Astrocyte (in vitro differentiated cells and primary cell): ENCODE results near the gene UTF1. TPM values are rescaled to one million over a fixed set of nuclear protein-coding genes. Genes with fewer than 3 reads are reported as not detected.

ENCODE experiments used
- DNase-seq: peaks from one replicate; pipeline ENCODE4 v3.0.0-alpha.2; 2010; ENCODE audit warnings: low read depth
- FAIRE-seq: peaks from 2 replicates; lab custom pipeline; 2011; peaks lifted over from hg19 to GRCh38; lab: Jason Lieb, UNC
- H2AFZ ChIP-seq: 2 replicates; pipeline ENCODE4 v1.6.0; 2012; ENCODE audit warnings: low read depth, low read length, inconsistent platforms
- H3K27ac ChIP-seq: 2 replicates; pipeline ENCODE4 v1.5.1; 2011; ENCODE audit warnings: low read depth, low read length, inconsistent platforms
- H3K27me3 ChIP-seq: 2 replicates; pipeline ENCODE4 v1.6.0; 2011; ENCODE audit warnings: low read length, inconsistent platforms; ENCODE audit not compliant: insufficient read depth
- H3K36me3 ChIP-seq: 2 replicates; pipeline ENCODE4 v1.5.1; 2011; ENCODE audit warnings: low read length, inconsistent platforms; ENCODE audit not compliant: insufficient read depth
- H3K4me1 ChIP-seq: 2 replicates; pipeline ENCODE4 v1.5.1; 2011; ENCODE audit warnings: low read length, inconsistent platforms; ENCODE audit not compliant: insufficient read depth
- H3K4me2 ChIP-seq: 2 replicates; pipeline ENCODE4 v1.6.0; 2012; ENCODE audit warnings: low read length, inconsistent platforms
- H3K4me3 ChIP-seq: 2 replicates; pipeline ENCODE4 v1.5.1; 2011; ENCODE audit warnings: low read depth, mild to moderate bottlenecking, low read length, inconsistent platforms; ENCODE audit not compliant: insufficient read depth
- H3K79me2 ChIP-seq: 2 replicates; pipeline ENCODE4 v1.6.0; 2012; ENCODE audit warnings: mild to moderate bottlenecking, low read length, inconsistent platforms; ENCODE audit not compliant: insufficient read depth
- H3K9ac ChIP-seq: 2 replicates; pipeline ENCODE4 v1.6.0; 2012; ENCODE audit warnings: mild to moderate bottlenecking, low read length, inconsistent platforms
- H3K9me3 ChIP-seq: 2 replicates; pipeline ENCODE4 v1.5.1; 2012; ENCODE audit warnings: low read depth, mild to moderate bottlenecking, low read length, inconsistent platforms; ENCODE audit not compliant: insufficient read depth
- H4K20me1 ChIP-seq: 2 replicates; pipeline ENCODE4 v1.6.0; 2012; ENCODE audit warnings: low read length, inconsistent platforms; ENCODE audit not compliant: insufficient read depth
- H3K27ac Mint-ChIP-seq: one replicate; pipeline ENCODE4 v1.8.0; 2021; ENCODE audit warnings: mild to moderate bottlenecking, mixed read lengths; ENCODE audit not compliant: unreplicated experiment
- H3K27me3 Mint-ChIP-seq: one replicate; pipeline ENCODE4 v1.8.0; 2021; ENCODE audit warnings: low read depth, mixed read lengths; ENCODE audit not compliant: unreplicated experiment
- H3K36me3 Mint-ChIP-seq: one replicate; pipeline ENCODE4 v1.8.0; 2021; ENCODE audit warnings: low read depth, mixed read lengths; ENCODE audit not compliant: unreplicated experiment
- H3K4me1 Mint-ChIP-seq: one replicate; pipeline ENCODE4 v1.8.0; 2021; ENCODE audit warnings: low read depth, mixed read lengths; ENCODE audit not compliant: unreplicated experiment
- H3K4me3 Mint-ChIP-seq: one replicate; pipeline ENCODE4 v1.8.0; 2021; ENCODE audit warnings: mild to moderate bottlenecking, moderate library complexity, mixed read lengths; ENCODE audit not compliant: unreplicated experiment
- H3K9me3 Mint-ChIP-seq: one replicate; pipeline ENCODE4 v1.8.0; 2021; ENCODE audit warnings: mild to moderate bottlenecking, mixed read lengths; ENCODE audit not compliant: unreplicated experiment
- EZH2 ChIP-seq: IDR thresholded peaks from 2 replicates; pipeline ENCODE4 v1.6.1; 2012; ENCODE audit warnings: mild to moderate bottlenecking, low read length, inconsistent platforms; ENCODE audit not compliant: insufficient read depth
- total RNA-seq: library from RNA; stranded (reverse); gene quantifications from 2 replicates; pipeline ENCODE4 v1.2.1, GENCODE V29; 2021
- TF ChIP-seq, protein P1 (sequence below): IDR thresholded peaks from 2 replicates; pipeline ENCODE4 v1.5.1; 2011; ENCODE audit warnings: low read depth, mild to moderate bottlenecking, inconsistent platforms, low read length, moderate library complexity; ENCODE audit not compliant: insufficient read depth

The UTF1 gene
- total RNA-seq, 1 donor from 2014 or later: 0.18 TPM

DNA sequence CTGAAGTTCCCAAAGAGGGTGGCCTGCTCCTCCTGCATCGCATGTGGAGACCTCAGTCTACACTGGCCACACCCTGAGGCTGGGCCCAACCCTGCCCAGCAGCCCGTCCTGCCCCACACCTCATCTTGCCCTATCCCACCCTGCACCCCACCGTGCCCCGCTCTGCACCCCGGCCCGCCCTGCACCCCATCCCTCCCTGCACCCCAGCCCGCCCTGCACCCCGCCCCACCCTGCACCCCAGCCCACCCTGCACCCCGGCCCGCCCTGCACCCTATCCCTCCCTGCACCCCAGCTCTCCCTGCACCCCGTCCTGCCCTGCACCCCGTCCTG lies 22.2 kb downstream of the UTF1 start:
- no peak overlapping the region for H3K27ac Mint-ChIP-seq
- no peak for DNase-seq
- no peaks in the 10 kb centered on the region for H3K9me3 Mint-ChIP-seq
- H3K36me3 ChIP-seq: no peaks in the 10 kb centered on the region
- H3K27me3 Mint-ChIP-seq: peaks cover 47% of the 10 kb centered on the region
- H4K20me1 ChIP-seq: no peaks in the 10 kb centered on the region
- H3K79me2 ChIP-seq: no peaks in the 10 kb centered on the region
- no peak for FAIRE-seq
- H3K9ac ChIP-seq: no peak overlapping the region
- no peaks in the 10 kb centered on the region for H3K36me3 Mint-ChIP-seq
- H2AFZ ChIP-seq: no peak overlapping the region
- H3K4me3 Mint-ChIP-seq: no peak overlapping the region
- H3K4me1 Mint-ChIP-seq: no peaks in the 10 kb centered on the region
- H3K27ac ChIP-seq: no peak overlapping the region
- H3K4me2 ChIP-seq: no peak overlapping the region
- peaks cover under 1% of the 10 kb centered on the region for H3K4me1 ChIP-seq
- H3K4me3 ChIP-seq: no peak overlapping the region
- no peak for TF ChIP-seq EZH2
- TF ChIP-seq, protein P1, sequence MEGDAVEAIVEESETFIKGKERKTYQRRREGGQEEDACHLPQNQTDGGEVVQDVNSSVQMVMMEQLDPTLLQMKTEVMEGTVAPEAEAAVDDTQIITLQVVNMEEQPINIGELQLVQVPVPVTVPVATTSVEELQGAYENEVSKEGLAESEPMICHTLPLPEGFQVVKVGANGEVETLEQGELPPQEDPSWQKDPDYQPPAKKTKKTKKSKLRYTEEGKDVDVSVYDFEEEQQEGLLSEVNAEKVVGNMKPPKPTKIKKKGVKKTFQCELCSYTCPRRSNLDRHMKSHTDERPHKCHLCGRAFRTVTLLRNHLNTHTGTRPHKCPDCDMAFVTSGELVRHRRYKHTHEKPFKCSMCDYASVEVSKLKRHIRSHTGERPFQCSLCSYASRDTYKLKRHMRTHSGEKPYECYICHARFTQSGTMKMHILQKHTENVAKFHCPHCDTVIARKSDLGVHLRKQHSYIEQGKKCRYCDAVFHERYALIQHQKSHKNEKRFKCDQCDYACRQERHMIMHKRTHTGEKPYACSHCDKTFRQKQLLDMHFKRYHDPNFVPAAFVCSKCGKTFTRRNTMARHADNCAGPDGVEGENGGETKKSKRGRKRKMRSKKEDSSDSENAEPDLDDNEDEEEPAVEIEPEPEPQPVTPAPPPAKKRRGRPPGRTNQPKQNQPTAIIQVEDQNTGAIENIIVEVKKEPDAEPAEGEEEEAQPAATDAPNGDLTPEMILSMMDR: no peak
- H3K9me3 ChIP-seq: no peaks in the 10 kb centered on the region
- peaks cover 5% of the 10 kb centered on the region for H3K27me3 ChIP-seq

DNA sequence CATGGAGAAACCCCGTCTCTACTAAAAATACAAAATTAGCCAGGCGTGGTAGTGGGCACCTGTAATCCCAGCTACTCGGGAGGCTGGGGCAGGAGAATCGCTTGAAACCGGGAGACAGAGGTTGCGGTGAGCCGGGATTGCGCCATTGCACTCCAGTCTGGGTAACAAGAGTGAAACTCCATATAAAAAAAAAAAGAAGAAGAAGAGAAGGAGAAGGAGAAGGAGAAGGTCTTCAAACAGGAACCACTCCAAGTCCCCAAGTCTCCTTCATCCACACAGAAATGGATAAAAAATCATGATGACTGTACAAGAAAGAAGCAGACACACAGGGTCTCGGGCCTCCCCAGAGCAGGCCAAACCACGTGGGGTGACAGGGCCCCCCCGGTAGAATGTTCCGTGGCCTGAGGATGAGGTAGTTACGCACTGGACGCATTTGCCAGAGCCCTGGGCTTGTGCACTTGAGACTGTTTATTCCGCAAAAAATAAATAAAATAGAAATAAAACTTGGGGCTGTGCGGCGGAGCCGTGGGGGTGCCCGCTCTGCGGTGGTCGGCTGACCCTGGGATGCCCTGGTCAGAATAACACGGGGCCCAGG lies 23.4 kb downstream of the UTF1 start:
- H3K4me1 ChIP-seq: peaks cover 12% of the 10 kb centered on the region
- Mint-ChIP-seq H3K27me3 (peaks cover 46% of the 10 kb centered on the region), H3K4me3 (no peak overlapping the region), H3K36me3 (no peaks in the 10 kb centered on the region), H3K27ac (peak overlapping the region; percentile 26), H3K9me3 (no peaks in the 10 kb centered on the region), H3K4me1 (peaks cover 3% of the 10 kb centered on the region)
- FAIRE-seq: no peak
- H4K20me1 ChIP-seq: no peaks in the 10 kb centered on the region
- DNase-seq: no peak
- H3K27ac ChIP-seq: no peak overlapping the region
- H3K36me3 ChIP-seq: no peaks in the 10 kb centered on the region
- no peak overlapping the region for H2AFZ ChIP-seq
- H3K4me2 ChIP-seq: no peak overlapping the region
- no peaks in the 10 kb centered on the region for H3K79me2 ChIP-seq
- H3K9ac ChIP-seq: no peak overlapping the region
- H3K27me3 ChIP-seq: peaks cover 5% of the 10 kb centered on the region
- no peak for TF ChIP-seq EZH2
- TF ChIP-seq, protein P1: no peak
- no peaks in the 10 kb centered on the region for H3K9me3 ChIP-seq
- no peak overlapping the region for H3K4me3 ChIP-seq

DNA sequence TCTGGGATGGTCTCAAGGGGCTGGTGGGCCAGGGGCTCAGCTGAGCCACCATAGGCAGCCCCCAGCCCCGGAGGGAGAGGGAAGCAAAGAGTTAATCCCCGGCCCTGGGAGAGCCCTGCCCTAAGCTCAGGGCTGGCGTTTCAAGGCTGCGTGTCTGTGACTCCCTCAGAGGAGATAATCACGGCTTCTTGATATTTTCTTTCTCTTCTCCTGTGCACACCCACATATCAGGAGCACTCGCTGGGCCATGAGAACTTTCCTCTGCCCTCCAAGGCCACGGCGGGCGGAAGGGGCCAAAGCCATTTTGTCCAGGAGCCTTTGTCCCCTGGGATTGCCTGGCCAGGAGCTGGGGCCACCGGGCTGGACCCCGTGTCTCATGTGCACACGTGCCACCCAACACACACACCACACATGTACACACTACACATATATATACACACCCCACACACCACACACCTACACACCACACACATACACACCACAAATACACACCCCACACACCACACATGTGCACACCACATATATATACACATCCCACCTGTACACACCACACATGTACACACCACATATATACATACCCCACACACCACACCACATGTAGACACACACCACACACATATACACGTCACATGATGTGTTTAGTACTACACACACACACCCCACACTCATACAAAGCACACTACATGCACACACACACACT lies 24.6 kb downstream of the UTF1 start:
- Histone ChIP-seq H3K27ac (no peak overlapping the region), H3K79me2 (no peaks in the 10 kb centered on the region), H3K4me2 (no peak overlapping the region), H3K4me3 (no peak overlapping the region), H4K20me1 (no peaks in the 10 kb centered on the region), H3K4me1 (peaks cover 22% of the 10 kb centered on the region), H3K36me3 (no peaks in the 10 kb centered on the region), H3K9me3 (no peaks in the 10 kb centered on the region), H3K9ac (no peak overlapping the region), H2AFZ (no peak overlapping the region), H3K27me3 (peaks cover 5% of the 10 kb centered on the region)
- peaks cover 9% of the 10 kb centered on the region for H3K4me1 Mint-ChIP-seq
- H3K4me3 Mint-ChIP-seq: no peak overlapping the region
- no peaks in the 10 kb centered on the region for H3K9me3 Mint-ChIP-seq
- no peak overlapping the region for H3K27ac Mint-ChIP-seq
- no peaks in the 10 kb centered on the region for H3K36me3 Mint-ChIP-seq
- DNase-seq (no peak), FAIRE-seq (no peak)
- H3K27me3 Mint-ChIP-seq: peaks cover 41% of the 10 kb centered on the region
- no peak for TF ChIP-seq EZH2
- TF ChIP-seq, protein P1: no peak
